Measurements from ENCODE around the gene INHBC.
"Not testable (repeated sequence)": the region's sequence is repeated elsewhere in the genome, so short reads cannot be mapped to it uniquely, and the experiment has no call there.

Gene INHBC

DNA sequence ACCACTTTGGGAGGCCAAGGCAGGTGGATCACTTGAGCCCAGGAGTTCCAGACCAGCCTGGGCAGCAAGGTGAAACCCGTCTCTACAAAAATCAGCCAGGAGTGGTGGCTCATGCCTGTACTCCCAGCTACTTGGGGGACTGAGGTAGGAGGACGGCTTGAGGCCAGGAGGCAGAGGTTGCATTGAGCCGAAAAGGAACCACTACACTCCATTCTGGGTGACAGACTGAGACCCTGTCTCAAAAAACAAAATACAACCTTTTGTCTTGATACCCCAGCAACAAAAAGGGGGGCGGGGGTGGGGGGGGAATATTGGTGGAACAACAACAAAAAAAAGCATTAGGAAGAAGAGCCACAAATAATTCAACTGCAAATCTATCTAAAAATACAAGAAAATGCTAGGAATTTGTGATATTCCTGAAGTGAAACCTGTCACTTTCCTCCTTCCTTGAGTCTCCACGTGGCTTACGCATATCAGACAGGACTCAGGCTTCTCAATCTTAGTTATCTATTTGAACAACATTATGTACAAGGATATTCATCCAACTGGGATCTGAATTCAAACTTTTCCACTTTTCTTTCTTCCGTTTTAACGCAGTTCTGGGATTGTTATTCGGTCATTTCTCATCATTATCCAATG lies 5.0 kb upstream of the INHBC start:
- no peak for DNase-seq

DNA sequence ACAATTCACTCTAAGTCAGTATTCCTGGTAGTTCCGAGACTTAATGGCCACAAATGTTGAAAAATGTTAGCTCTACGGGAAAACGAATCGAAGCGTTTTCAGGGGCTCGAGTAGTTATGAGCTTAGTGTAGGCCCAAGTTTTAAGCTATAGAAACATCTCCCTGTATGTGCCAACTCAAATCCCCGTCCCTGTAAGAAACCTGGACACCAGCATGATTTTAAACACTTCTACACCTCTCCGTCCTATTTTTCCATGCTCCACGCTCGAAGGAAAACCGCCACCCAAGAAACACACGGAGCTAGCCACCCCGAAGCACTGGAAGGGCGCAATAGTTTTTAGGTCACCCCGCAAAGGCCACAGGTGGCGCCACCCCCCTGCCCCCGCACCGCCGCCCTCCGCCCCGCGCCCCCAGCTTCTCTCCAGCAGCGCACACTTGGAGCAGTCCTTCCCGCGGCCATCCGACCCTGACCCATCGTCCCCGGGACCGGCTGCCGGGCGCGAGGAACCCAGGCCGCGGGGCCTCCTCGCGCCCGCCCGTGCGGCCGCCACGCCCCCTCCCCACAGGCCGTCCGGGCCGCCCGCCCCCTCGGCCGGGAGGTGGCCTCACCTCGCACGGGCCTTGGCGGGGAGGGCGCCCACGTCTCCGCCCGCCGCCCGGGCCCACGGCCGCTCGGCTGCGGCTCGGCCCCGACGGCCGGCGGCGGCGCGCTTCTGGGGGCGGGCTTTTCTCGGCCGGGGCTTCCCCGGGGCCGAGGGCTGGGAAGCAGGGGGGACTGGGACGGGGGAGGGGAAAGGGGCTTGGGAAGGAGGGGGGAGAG lies 4.3 kb upstream of the INHBC start:
- DNase-seq = peak; percentile 71

DNA sequence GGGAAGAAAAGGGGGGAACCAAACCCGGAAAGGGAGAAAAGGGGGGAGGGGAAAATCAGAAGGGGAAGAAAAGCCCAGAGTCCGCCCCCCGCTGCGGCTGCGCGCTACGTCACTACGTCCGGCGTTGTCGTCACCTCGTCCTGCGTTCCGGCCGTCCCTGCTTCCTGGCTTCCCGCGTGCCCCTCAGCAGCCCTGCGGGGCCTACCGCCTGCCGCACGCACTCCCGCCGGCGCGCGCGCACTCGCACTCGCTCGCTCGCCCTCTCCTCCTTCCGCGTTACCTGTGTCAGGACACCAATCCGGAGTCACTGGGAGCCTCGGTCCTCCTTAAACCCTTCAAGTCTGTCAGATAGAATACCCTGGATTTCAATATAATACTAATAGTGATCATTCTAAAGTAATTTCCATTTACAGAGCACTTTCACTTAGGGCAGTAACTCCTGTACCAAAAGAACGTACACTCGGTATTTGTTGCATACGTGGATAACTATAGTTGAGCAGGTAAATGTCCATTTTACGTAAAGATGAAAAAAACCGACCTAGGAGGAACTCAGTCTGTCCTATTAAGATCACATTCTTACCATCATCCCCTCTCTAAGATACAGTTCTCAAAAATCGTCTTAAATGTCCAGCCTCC lies 3.5 kb upstream of the INHBC start, which contains the start of gene R3HDM2:
Gene R3HDM2 (minus strand): TSS at position 113 of the 636 bp plus-strand sequence. CDS start 120,615 bp downstream, outside the sequence.
- DNase-seq = peak; percentile 96

DNA sequence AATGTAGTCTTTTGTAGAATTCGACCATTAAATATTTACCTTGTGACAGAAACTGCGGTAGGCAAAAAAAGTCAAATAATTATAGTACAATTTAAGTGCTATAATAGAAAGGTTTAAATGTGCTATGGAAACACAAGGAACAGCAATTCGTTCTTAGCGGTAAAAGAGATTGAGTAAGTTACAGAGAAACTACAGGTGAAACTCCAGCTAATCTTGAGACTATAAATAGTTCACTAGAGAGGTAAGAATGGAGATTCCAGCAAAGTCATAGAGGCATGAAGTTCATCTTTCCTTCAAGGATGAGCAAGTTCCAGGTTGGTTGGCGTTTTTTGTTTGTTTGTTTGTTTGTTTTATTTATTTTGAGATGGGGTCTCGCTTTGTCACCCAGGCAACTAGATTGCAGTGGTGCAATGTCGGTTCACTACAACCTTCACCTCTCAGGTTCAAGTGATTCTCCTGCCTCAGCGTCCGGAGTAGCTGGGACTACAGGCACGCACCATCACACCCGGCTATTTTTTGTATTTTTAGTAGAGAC lies 2.9 kb upstream of the INHBC start:
- DNase-seq = no peak

DNA sequence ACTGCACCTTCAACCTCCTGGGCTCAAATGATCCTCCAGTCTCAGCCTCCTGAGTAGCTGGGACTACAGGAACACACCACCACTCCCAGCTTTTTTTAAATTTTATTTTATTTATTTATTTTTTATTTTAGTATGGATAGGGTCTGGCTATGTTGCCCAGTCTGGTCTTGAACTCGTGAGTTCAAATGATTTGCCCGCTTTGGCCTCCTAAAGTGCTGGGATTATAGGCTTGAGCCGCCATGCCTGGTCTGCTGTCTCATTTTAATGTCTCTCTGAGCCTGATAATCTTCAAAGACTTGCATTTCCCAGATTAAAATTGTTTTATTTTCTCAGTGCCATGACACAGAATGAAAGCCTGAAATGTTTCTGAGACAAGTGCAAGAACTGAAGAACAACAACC lies 1.2 kb upstream of the INHBC start:
- no peak for DNase-seq

DNA sequence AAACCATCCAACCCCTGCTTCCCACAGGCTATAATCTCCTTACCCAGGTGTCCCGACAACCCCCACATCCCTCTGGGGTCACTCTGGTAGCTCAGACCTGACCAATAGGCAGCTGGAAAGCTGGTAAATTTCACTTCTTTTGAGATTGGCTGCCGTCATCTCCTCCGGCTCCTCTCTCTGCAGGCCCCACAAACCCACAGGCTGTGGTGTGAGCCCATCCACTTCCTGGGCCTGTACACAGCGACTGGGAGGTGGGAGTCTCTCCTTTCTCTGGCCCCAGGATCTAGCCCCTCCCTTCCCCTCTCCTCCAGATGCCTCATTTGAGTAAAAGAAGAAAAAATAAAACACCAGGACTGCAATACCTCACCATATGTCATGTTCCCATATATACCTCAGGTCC lies 709 bp downstream of the INHBC start:
- DNase-seq = peak; percentile 14

DNA sequence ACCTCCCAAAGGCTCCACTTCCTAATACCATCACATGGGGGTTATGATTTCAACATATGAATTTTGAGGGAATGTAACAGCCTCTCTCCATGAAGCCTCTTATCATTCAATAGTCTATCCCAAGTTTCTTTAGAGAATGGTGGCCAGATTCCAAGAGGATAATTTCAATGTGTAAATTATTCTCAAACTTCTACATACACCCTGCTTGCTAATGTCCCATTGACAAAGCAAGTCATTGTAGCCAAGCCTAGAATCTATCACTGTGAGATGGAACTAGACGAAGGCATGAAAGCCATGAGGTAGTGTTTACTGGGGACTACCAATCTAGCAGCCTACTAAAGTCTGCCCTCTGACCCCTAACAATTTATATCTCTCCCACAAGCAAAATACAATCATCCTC lies 3.8 kb downstream of the INHBC start:
- no peak for DNase-seq

DNA sequence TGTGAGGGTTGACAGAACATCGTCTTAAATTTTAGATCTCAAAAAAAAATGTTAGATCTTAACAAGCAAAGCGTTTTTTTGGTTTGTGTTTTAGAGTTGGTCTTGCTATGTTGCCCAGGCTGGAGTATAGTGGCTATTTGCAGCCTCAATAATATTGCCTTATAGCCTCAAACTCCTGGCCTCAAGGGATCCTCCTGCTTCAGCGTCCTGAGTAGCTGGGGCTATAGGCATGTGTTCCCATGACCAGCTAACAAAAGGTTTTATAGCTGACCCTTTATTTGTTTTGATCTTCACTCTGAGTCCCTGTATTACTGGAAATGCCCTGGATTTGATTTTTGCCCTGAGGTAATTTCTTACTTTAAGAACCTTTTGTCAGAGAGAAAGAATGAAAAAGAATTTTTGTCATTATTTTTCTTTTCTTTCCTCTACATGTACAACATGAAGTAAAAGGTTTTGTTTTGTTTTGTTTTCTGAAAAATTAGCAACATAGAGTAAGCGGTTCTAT lies 5.2 kb downstream of the INHBC start:
- no peak for DNase-seq

DNA sequence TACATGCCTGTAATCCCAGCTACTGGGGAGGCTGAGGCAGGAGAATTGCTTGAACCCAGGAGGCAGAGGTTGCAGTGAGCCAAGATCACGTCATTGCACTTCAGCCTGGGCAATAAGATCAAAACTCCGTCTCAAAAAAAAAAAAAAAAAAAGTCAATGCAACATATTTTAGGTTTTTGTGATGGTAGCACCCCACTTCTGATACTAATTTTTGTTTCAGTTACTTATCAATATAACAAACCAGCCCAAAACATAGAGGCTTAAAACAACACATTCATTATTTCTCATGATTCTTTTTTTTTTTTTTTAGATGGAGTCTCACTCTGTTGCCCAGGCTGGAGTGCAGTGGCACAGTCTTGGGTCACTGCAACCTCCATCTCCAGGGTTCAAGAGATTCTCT lies 6.8 kb downstream of the INHBC start:
- DNase-seq = not testable (repeated sequence)

DNA sequence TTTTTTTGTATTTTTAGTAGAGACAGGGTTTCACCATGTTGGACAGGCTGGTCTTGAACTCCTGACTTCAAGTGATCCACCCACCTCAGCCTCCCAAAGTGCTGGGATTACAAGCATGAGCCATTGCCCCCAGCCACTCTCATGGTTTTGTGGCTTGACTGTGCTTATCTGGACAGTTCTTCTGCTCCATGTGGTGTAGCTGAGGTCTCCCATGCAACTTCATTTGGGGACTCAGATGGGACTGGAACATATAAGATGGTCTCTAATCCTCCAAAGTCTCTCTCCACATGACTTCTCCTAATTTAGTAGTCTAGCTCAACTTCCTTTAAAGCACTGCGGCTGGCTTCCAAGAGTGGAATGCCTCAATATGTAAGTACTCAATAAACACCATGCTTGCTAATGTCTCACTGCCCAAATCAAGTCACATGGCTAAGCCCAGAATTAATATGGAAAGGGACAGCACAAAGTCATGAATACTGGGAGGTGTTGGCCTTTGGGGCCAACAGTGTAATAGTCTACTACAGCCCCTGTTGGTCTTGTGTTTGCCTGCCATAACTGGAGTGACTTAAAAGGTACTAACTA lies 7.4 kb downstream of the INHBC start:
- no peak for DNase-seq

DNA sequence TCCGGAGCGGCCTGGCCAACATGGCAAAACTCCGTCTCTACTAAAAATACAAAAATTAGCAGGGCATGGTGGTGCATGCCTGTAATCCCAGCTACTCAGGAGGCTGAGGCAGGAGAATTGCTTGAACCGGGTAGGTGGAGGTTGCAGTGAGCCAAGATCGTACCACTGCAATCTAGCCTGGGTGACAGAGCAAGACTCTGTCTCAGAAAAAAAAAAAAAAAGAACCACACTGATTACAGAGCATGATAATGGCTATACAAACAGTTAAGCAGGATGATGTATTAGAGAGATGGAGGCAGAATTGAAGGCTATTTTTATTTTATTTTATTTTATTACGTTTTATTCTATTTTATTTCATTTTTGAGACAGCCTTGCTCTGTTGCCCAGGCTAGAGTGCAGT lies 9.8 kb downstream of the INHBC start:
- DNase-seq = not testable (repeated sequence)

DNA sequence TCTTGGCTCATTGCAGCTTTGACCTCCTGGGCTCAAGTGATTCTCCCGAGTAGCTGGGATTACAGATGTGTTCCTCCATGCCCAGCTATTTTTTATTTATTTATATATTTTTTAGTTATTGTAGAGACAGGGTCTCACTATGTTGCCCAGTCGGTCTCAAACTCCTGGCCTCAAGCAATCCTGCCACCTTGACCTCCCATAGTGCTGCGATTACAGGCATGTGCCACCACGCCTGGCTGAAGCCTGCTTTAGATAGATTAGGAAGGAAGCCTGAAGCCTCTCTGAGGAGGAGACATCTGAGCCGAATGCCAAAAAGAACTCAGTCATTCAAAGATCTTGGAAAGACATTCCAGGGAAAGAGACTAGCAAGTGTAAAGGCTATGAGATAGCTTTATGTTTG lies 10.2 kb downstream of the INHBC start:
- DNase-seq = no peak

DNA sequence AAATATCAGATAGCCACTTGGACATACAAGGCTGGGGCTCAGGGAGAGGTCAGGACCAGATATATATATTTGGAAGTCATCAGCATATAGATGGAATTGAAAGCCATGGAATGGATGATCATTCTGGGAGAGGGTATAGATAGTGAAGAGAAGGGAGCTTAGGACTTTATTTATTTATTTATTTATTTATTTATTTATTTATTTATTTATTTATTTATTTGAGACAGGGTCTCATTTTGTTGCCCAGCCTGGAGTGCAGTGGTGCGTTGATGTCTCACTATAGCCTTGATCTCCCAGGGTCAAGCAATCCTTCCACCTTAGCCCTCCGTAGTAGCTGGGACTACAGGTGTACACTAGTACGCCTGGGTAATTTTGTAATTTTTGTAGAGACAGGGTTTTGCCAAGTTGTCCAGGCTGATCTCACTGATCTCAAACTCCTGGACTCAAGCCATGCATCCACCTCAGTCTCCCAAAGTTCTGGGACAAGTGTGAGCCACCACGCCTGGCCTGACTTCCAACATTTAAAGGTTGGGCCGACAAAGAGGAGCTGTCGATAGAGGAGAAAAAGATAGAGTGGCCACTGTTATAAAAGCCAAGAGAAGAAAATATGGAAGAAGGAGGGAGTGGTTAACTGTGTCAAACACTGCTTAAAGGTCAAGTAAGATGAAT lies 11.8 kb downstream of the INHBC start:
- no peak for DNase-seq

DNA sequence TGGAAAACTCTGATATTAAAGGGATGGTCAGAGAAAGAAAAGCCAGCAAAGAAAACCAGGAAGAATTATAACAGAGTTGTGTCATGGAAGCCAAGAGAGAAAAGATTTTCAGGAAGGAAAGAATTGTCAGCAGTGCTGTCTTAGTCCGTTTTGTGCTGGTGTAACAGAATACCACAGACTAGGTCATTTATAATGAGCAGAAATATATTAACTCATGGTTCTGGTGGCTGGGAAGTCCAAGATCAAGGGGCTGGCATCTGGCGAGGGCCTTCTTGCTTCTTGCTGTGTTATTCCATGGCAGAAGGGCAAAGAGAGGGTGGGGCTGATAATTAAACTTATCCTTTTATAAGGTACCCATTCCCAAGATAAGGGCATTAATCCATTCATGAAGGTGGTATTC lies 14.1 kb downstream of the INHBC start:
- no peak for DNase-seq

DNA sequence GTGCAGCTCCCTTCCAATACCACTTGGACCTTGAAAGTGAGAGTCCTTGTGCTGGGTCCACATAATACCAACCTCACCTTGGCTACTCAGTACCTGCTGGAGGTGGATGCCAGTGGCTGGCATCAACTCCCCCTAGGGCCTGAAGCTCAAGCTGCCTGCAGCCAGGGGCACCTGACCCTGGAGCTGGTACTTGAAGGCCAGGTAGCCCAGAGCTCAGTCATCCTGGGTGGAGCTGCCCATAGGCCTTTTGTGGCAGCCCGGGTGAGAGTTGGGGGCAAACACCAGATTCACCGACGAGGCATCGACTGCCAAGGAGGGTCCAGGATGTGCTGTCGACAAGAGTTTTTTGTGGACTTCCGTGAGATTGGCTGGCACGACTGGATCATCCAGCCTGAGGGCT lies 14.8 kb downstream of the INHBC start:
- no peak for DNase-seq

DNA sequence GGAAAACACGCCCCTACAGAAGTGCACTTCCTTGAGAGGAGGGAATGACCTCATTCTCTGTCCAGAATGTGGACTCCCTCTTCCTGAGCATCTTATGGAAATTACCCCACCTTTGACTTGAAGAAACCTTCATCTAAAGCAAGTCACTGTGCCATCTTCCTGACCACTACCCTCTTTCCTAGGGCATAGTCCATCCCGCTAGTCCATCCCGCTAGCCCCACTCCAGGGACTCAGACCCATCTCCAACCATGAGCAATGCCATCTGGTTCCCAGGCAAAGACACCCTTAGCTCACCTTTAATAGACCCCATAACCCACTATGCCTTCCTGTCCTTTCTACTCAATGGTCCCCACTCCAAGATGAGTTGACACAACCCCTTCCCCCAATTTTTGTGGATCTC lies 15.5 kb downstream of the INHBC start:
- no peak for DNase-seq

DNA sequence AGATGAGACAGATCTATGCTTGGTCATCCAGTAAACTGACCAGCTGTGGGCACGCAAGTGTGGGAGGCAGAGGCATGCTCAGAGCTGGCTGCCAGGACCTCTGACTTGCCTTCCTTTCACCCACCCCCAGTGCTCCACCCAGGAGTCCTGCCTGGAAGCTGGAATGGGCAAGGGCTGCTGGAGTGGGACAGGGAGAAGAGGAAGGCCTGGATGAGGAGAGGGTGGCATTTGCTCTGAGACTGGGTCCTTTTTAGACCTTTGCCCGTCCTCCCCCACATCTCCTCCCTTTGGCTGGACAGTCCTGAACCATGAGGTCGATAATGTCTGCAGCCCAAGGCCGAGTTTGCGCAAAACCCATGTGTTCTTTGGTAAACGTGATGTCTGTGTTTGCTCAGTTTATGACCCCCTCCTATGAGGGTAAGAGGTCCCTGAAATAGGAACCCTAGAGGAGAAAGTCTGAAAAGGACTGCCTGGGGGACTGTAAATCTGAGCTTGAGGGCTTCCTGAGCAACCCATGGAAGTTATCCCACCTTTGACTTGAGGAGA lies 16.7 kb downstream of the INHBC start:
- no peak for DNase-seq

DNA sequence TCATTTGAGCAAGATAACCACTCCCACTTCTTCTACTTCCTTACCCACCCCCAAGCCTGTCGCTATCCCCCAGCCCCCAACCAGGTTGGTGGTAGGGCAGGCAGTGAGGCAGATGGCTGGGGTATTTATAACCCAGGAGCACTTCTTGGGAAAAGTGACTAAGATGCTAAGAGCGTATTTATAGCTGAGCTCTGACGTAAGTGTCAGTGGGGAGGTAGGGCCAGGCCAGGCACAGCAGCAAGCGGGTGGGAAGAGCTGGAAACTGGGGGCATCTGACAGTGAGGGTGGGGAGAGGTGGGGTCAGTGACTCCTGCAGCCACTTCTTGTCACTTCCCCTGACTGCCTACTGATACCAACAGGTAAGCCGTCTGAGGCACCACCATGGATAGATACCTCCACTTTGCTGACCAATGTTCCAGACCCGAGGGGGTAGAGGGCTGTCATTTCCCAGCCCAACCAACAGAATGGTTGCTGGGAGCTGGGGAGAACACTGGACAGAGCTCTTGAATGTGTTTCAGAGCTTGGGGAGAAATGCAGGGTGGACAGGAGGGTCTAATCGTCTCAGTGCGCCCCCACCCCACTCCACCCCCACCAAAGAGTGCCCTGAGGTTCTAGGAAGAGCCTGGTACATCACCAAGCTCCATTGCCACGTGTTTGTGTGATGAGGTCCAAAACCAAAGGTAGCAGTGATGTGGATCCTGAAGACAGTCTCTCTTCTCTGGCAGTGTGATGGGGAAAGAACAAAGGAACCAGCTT lies 17.8 kb downstream of the INHBC start:
- DNase-seq = peak; percentile 31

DNA sequence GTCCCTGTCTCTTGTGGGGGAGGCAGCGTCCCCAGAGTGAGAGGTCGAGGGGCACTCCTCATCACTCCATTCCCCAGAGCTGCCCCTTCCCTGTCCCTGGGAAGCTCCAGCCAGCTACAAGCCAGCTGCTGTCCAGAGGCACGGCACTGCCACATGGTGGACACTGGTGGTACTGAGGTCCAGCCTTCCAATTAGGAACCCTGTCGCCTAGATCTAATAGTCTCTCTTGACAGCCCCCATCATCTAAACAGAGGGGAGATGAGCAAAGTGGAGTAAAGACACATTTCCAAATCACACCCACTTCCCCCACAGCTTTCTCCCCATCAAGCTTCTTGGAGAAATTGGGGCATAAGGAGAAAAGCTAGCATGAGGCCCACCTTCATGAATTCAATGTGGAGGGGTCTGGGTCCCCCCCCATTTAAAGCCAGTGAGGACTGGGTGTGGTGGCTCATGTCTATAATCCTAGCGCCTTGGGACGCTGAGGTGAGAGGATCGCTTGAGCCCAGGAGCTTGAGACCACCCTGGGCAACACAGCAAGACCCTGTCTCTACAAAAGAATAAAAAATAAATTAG lies 18.4 kb downstream of the INHBC start:
- peak; percentile 51 for DNase-seq

DNA sequence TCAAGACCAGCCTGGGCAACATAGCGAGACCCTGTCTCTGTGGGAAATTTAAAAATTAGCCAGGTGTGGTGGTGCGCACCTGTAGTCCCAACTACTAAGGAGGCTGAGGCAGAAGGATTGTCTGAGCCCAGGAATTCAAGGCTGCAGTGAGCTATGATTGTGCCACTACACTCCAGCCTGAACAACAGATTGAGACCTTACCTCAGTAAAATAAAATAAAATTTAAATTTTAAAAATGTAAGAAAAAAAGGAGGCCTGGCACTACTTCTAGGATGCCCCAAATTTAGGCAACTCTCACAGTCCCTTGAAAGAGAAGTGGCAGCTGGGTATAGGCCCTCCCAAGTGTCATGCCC lies 19.6 kb downstream of the INHBC start:
- DNase-seq = no peak

Measured in GDM1 (cell line).